GM19397 (cell line): ENCODE measurements around the gene PTGES.
"Not testable (repeated sequence)": the region's sequence is repeated elsewhere in the genome, so short reads cannot be mapped to it uniquely, and the experiment has no call there.

Experiments used
- ATAC-seq: cut with Tn5 transposase; IDR thresholded peaks from one replicate; pipeline ENCODE4 v1.9.1; 2021; ENCODE audit warnings: mild to moderate bottlenecking, moderate library complexity; ENCODE audit not compliant: unreplicated experiment

PTGES gene

GRCh38 chr9:129752900-129753729 lies at the start of gene PTGES:
Gene PTGES, minus strand, starts transcription at chr9:129753042. Its CDS starts 30 bp downstream, at chr9:129753012.
- ATAC-seq = no peak

GRCh38 chr9:129801504-129801903 lies 48.7 kb upstream of the PTGES start:
- no peak for ATAC-seq

- ATAC-seq = no peak
These were observed 46.1 kb upstream of the PTGES start for GRCh38 chr9:129798973-129799372.

- not testable (repeated sequence) for ATAC-seq
These were observed 43.2 kb upstream of the PTGES start for GRCh38 chr9:129796029-129796428.

- ATAC-seq = no peak
These were observed 41.7 kb upstream of the PTGES start for GRCh38 chr9:129794549-129794948.

GRCh38 chr9:129786481-129786880 lies 33.6 kb upstream of the PTGES start:
- no peak for ATAC-seq

GRCh38 chr9:129785866-129786265 lies 33.0 kb upstream of the PTGES start:
- ATAC-seq = no peak

GRCh38 chr9:129784970-129785369 lies 32.1 kb upstream of the PTGES start:
- ATAC-seq = not testable (repeated sequence)

GRCh38 chr9:129783516-129784361 lies 30.9 kb upstream of the PTGES start:
- ATAC-seq = no peak

- no peak for ATAC-seq
These were observed 29.1 kb upstream of the PTGES start for GRCh38 chr9:129781981-129782380.

- no peak for ATAC-seq
These were observed 28.3 kb upstream of the PTGES start for GRCh38 chr9:129781131-129781530.

- no peak for ATAC-seq
These were observed 26.8 kb upstream of the PTGES start for GRCh38 chr9:129779560-129780190.

- ATAC-seq = no peak
These were observed 25.6 kb upstream of the PTGES start for GRCh38 chr9:129778469-129778868.

- no peak for ATAC-seq
These were observed 24.9 kb upstream of the PTGES start for GRCh38 chr9:129777769-129778130.

- no peak for ATAC-seq
These were observed 24.3 kb upstream of the PTGES start for GRCh38 chr9:129776938-129777768.

- no peak for ATAC-seq
These were observed 23.7 kb upstream of the PTGES start for GRCh38 chr9:129776566-129776937.

GRCh38 chr9:129776096-129776495 lies 23.3 kb upstream of the PTGES start:
- ATAC-seq = not testable (repeated sequence)

- ATAC-seq = no peak
These were observed 22.6 kb upstream of the PTGES start for GRCh38 chr9:129775448-129775798.

- no peak for ATAC-seq
These were observed 22.1 kb upstream of the PTGES start for GRCh38 chr9:129774791-129775447.
